GM21381 (cell line): ENCODE measurements around the gene CBFA2T2.
"Not testable (repeated sequence)": the region's sequence is repeated elsewhere in the genome, so short reads cannot be mapped to it uniquely, and the experiment has no call there.

Experiments used
- ATAC-seq: cut with Tn5 transposase; IDR thresholded peaks from one replicate; pipeline ENCODE4 v1.9.1; 2021; ENCODE audit warnings: mild to moderate bottlenecking, moderate library complexity; ENCODE audit not compliant: unreplicated experiment

The CBFA2T2 gene

GRCh38 chr20:33689973-33690372 is 200.1 kb downstream of the CBFA2T2 start:
- ATAC-seq: no peak

GRCh38 chr20:33693289-33693688 is 203.4 kb downstream of the CBFA2T2 start:
- no peak for ATAC-seq

DNA sequence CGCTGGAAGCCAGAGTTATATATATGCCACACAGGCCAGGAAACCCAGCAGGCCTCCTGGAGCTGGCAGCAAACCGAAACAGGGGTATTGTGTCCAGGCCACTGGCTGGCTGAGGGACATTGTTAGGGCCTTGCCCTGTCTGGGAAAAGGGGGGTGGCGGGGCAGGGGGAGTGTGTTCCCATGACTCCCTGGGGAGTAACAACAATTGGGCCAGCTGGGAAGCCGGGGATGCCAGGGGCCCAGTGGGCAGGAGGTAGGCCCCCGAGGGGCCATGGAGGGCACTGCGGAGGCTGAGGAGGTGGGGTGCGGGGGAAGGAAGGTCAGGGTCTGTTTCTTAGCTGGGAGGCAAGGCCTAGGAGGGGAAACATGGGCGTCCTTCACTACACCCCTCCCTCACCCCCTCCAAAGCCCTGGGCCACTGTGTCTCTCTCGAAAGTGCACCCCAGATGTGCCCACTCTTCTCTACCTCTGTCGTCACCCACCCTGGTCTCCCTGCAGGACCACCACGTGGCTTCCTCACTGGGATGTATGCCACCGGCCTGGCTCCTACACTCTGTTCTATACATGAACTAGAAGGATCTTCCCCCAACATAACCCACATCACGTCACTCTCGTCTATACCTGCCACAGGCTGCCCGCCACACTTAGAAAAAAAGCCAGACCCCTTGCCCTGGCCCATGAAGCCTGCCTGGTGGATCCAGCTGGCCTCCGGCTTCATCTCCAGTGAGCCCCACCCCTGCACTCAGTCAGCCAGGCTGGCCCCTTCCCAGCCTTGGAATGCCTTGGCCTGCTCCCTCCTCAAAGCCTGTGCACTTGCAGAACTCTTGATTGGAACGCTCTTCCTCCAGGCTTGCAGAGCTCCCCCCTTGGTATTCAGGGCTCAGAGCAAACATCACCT is 204.1 kb downstream of the CBFA2T2 start:
- ATAC-seq: no peak

- no peak for ATAC-seq
These were observed 204.7 kb downstream of the CBFA2T2 start for GRCh38 chr20:33694639-33695012.

DNA sequence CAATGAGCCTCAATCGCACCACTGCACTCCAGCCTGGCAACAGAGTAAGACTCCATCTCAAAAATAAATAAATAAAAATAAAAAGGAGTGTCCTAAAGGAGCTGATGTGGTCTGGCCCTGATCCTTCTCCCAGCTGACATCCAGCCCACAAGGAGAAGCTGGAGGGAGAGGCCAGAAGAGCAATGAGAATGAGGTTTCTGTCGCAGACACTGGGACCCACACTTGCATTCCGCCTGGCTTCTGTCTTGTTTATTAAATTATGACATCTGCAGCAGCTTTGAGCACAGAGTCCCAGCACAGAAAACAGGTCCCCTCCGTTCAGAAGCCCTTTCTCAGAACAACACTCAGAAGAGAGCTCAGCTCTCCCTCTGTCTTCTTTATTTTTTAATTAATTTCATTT is 206.6 kb downstream of the CBFA2T2 start:
- ATAC-seq: no peak

DNA sequence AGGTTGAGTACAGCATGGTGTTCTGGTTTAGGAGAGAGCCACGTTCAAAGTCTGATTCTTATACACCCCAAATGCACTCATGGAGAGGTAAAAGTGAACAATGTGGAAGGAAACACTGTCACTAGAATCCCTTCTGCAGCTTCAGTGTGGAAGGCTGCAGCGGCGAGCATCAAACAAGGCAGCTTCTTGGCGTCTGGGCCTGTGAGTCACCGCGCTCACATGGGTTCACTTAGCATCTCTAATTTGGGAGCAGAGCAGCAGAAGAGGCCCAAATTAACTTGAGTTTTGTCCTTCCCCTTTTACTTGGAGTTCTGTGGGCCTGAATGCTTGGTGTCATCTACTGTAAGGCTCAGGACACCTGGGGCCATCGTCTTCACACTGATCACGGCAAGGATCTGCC is 207.2 kb downstream of the CBFA2T2 start:
- no peak for ATAC-seq

DNA sequence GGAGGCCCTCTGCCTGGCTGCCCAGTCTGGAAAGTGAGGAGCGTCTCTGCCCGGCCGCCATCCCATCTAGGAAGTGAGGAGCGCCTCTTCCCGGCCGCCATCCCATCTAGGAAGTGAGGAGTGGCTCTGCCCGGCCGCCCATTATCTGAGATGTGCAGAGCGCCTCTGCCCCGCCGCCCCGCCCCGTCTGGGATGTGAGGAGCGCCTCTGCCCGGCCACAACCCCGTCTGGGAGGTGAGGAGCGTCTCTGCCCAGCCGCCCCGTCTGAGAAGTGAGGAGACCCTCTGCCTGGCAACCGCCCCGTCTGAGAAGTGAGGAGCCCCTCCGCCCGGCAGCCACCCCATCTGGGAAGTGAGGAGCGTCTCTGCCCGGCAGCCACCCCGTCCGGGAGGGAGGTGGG is 209.1 kb downstream of the CBFA2T2 start:
- ATAC-seq: not testable (repeated sequence)
